H4 (cell line): ENCODE measurements around the gene BCL2L1. TPM values are rescaled to one million over a fixed set of nuclear protein-coding genes. Genes with fewer than 3 reads are reported as not detected.

Source experiments
- DNase-seq: peaks from one replicate; pipeline ENCODE4 v3.0.0-alpha.2; 2015; ENCODE audit warnings: low spot score
- total RNA-seq: library from RNA; depleted of rRNA; stranded (reverse); fragments of >200 nt; shearing (Covaris generic); gene quantifications from 2 replicates; pipeline ENCODE4 v1.2.3, GENCODE V29; 2014

The BCL2L1 gene
- total RNA-seq, 1 experiment from 2014 or later, result 42.6 TPM

GRCh38 chr20:31693402-31693801, 29.3 kb downstream of the BCL2L1 start:
- no peak for DNase-seq

GRCh38 chr20:31691646-31692275, 30.9 kb downstream of the BCL2L1 start:
- no peak for DNase-seq

GRCh38 chr20:31690124-31690666, 32.5 kb downstream of the BCL2L1 start:
- no peak for DNase-seq

- DNase-seq, result no peak
Observed at GRCh38 chr20:31689141-31689540, 33.5 kb downstream of the BCL2L1 start.

- no peak for DNase-seq
Observed at GRCh38 chr20:31687777-31688176, 34.9 kb downstream of the BCL2L1 start.

GRCh38 chr20:31685853-31686643, 36.6 kb downstream of the BCL2L1 start:
- no peak for DNase-seq

- no peak for DNase-seq
Observed at GRCh38 chr20:31684153-31685015, 38.3 kb downstream of the BCL2L1 start.

- no peak for DNase-seq
Observed at GRCh38 chr20:31682927-31683326, 39.7 kb downstream of the BCL2L1 start.

GRCh38 chr20:31682352-31682751, 40.3 kb downstream of the BCL2L1 start:
- DNase-seq, result no peak

GRCh38 chr20:31681769-31682168, 40.9 kb downstream of the BCL2L1 start:
- no peak for DNase-seq

- no peak for DNase-seq
Observed at GRCh38 chr20:31681128-31681727, 41.4 kb downstream of the BCL2L1 start.

- no peak for DNase-seq
Observed at GRCh38 chr20:31680286-31681127, 42.2 kb downstream of the BCL2L1 start.

- DNase-seq, result no peak
Observed at GRCh38 chr20:31679357-31680285, 43.0 kb downstream of the BCL2L1 start.

GRCh38 chr20:31678389-31679356, 44.0 kb downstream of the BCL2L1 start:
- no peak for DNase-seq

GRCh38 chr20:31677553-31678260, 45.0 kb downstream of the BCL2L1 start:
- no peak for DNase-seq

GRCh38 chr20:31676609-31676989, 46.1 kb downstream of the BCL2L1 start:
- DNase-seq, result no peak

GRCh38 chr20:31675828-31676608, 46.6 kb downstream of the BCL2L1 start:
- DNase-seq, result no peak
